Natural killer cell (primary cell): Measurements from ENCODE around the gene GBF1. TPM values are rescaled to one million over a fixed set of nuclear protein-coding genes. Genes with fewer than 3 reads are reported as not detected.
A peak's percentile ranks its signal among the peaks of the same experiment; 100 is the strongest.

Experiments used
- ATAC-seq, 3 donors: fragments of 150-1000 bp in 2 of 3; fragments of 200-7000 bp in 1 of 3; cut with Tn5 transposase; 1 replicate in 1 of 3; 2 replicates in 2 of 3; pipeline ENCODE4 v1.10.0; 2021; ENCODE audit warnings: mild to moderate bottlenecking in 2 of 3, moderate library complexity in 2 of 3
- DNase-seq, 2 donors: peaks; one replicate each; pipeline versions ENCODE4 v3.0.0 to v3.0.0-alpha.2; 2013 to 2021; ENCODE audit warnings: mixed read lengths in 1 of 2
- H3K27ac ChIP-seq: one replicate; pipeline ENCODE4 v1.5.1; 2013; ENCODE audit warnings: mild to moderate bottlenecking, low read length
- H3K27me3 ChIP-seq: one replicate; pipeline ENCODE4 v1.6.1; 2013; ENCODE audit warnings: low read length; ENCODE audit not compliant: control insufficient read depth, insufficient read depth
- H3K36me3 ChIP-seq: one replicate; pipeline ENCODE4 v1.6.1; 2013; ENCODE audit warnings: low read length; ENCODE audit not compliant: control insufficient read depth, insufficient read depth
- H3K4me1 ChIP-seq: one replicate; pipeline ENCODE4 v1.6.1; 2013; ENCODE audit warnings: low read length; ENCODE audit not compliant: control insufficient read depth, insufficient read depth
- H3K4me3 ChIP-seq: one replicate; pipeline ENCODE4 v1.5.1; 2013; ENCODE audit warnings: low read length
- H3K9me3 ChIP-seq: one replicate; pipeline ENCODE4 v1.6.1; 2013; ENCODE audit warnings: low read length; ENCODE audit not compliant: control insufficient read depth, insufficient read depth
- H3K27ac Mint-ChIP-seq, 2 donors: one replicate each; pipeline ENCODE4 v1.8.0; 2022; ENCODE audit warnings: mild to moderate bottlenecking in 2 of 2, mixed read lengths in 2 of 2, moderate library complexity in 1 of 2
- H3K27me3 Mint-ChIP-seq, 2 donors: one replicate each; pipeline ENCODE4 v1.8.0; 2022; ENCODE audit warnings: low read depth in 2 of 2, mixed read lengths in 2 of 2
- H3K36me3 Mint-ChIP-seq: one replicate; pipeline ENCODE4 v1.8.0; 2022; ENCODE audit warnings: mixed read lengths
- H3K4me1 Mint-ChIP-seq, 2 donors: one replicate each; pipeline ENCODE4 v1.8.0; 2022; ENCODE audit warnings: mixed read lengths in 2 of 2
- H3K4me3 Mint-ChIP-seq: one replicate; pipeline ENCODE4 v1.8.0; 2022; ENCODE audit warnings: mild to moderate bottlenecking, moderate library complexity, mixed read lengths
- H3K9me3 Mint-ChIP-seq, 2 donors: one replicate each; pipeline ENCODE4 v1.8.0; 2022; ENCODE audit warnings: mixed read lengths in 2 of 2
- CTCF ChIP-seq: fragments of 200-600 bp; IDR thresholded peaks from one replicate; pipeline ENCODE4 v1.8.0; 2022; ENCODE audit warnings: antibody characterized with exemption
- WGBS: methylation state at CpG from one replicate; pipeline ENCODE4 v1.1.7; 2013; ENCODE audit warnings: missing lambda C conversion rate; ENCODE audit not compliant: insufficient coverage; 5-methylcytosine and 5-hydroxymethylcytosine counted together
- intact Hi-C: fragments of 100-400 bp; cut with micrococcal nuclease; formaldehyde crosslinking; loops from one replicate; pipeline ENCODE4 v1.14.2; 2022
- total RNA-seq, 4 donors: library from RNA; stranded (reverse); fragments of 120-200 nt in 1 of 4; gene quantifications; one replicate each; pipeline versions ENCODE4 v1.2.3 to v1.2.4, GENCODE V29; 2013 to 2022

Gene GBF1
- total RNA-seq, 3 donors from 2014 or later (not counting 1 experiment from before 2014, with no cell fraction given), result 48.2 to 52.5 (median 50.9) TPM

DNA sequence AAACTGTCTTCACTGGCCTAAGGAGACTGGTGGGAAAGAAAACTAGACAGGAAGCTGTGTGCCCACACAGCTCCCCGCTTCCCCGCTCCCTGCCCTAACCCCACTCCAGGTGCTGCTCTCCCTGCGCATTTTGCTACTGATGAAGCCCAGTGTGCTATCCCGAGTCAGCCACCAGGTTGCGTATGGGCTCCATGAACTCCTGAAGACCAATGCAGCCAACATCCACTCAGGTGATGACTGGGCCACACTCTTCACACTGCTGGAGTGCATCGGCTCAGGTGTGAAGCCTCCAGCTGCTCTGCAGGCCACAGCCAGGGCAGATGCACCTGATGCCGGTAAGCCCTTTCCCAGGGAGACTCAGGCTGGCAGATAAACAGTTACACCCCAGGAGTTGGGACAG lies 129.9 kb downstream of the GBF1 start:
- 96% methylated on average over 7 of the region's 7 CpGs for WGBS
- peaks cover 3% of the 10 kb centered on the region for H3K36me3 Mint-ChIP-seq
- no peaks in the 10 kb centered on the region for H3K27me3 Mint-ChIP-seq

GRCh38 chr10:102375867-102376266 lies 130.5 kb downstream of the GBF1 start:
- 98% methylated on average over 2 of the region's 2 CpGs for WGBS
- Histone ChIP-seq H3K4me3 (no peak overlapping the region), H3K27me3 (no peaks in the 10 kb centered on the region), H3K27ac (no peak overlapping the region), H3K9me3 (no peaks in the 10 kb centered on the region), H3K4me1 (no peaks in the 10 kb centered on the region), H3K36me3 (peaks cover 70% of the 10 kb centered on the region)
- Mint-ChIP-seq H3K9me3 (no peaks in the 10 kb centered on the region), H3K36me3 (no peaks in the 10 kb centered on the region), H3K27me3 (no peaks in the 10 kb centered on the region), H3K4me3 (no peak overlapping the region), H3K27ac (no peak overlapping the region), H3K4me1 (no peaks in the 10 kb centered on the region)
- intact Hi-C loops, result no loop called here
- DNase-seq (no peak), ATAC-seq (no peak)
- TF ChIP-seq CTCF, result no peak

More for the DNA sequence above, 129.9 kb downstream of the GBF1 start:
- H3K4me3 Mint-ChIP-seq, result no peak overlapping the region
- Histone ChIP-seq H3K9me3 (no peaks in the 10 kb centered on the region), H3K36me3 (peaks cover 70% of the 10 kb centered on the region), H3K27ac (no peak overlapping the region), H3K27me3 (no peaks in the 10 kb centered on the region), H3K4me3 (no peak overlapping the region), H3K4me1 (no peaks in the 10 kb centered on the region)
- no peaks in the 10 kb centered on the region for H3K9me3 Mint-ChIP-seq
- TF ChIP-seq CTCF, result no peak
- ATAC-seq (peak in 2 of 3 donors; percentile 38 to 45), DNase-seq (peak in 1 of 2 donors; percentile 49)
- H3K4me1 Mint-ChIP-seq, result no peaks in the 10 kb centered on the region
- intact Hi-C loops, result no loop called here
- H3K27ac Mint-ChIP-seq, result no peak overlapping the region

DNA sequence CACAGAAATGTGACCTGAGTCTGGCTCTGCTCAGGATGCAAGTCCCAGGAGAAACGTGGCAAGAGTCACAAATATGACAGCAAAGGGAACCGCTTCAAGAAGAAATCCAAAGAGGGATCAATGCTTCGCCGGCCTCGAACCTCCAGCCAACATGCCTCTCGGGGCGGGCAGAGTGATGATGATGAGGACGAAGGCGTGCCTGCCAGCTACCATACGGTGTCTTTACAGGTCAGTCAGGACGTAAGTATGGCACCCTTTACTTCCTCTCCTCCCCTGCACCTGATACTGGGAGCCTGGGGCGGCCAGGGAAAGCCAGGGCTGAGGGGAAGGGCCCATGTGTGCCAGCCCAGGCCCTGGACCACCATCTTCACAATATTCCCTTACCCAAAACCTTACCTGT lies 131.6 kb downstream of the GBF1 start:
- Mint-ChIP-seq H3K9me3 (no peaks in the 10 kb centered on the region), H3K27me3 (no peaks in the 10 kb centered on the region), H3K27ac (no peak overlapping the region), H3K4me1 (no peaks in the 10 kb centered on the region), H3K4me3 (no peak overlapping the region), H3K36me3 (no peaks in the 10 kb centered on the region)
- Histone ChIP-seq H3K27ac (no peak overlapping the region), H3K4me1 (no peaks in the 10 kb centered on the region), H3K4me3 (no peak overlapping the region), H3K27me3 (no peaks in the 10 kb centered on the region), H3K9me3 (no peaks in the 10 kb centered on the region), H3K36me3 (peaks cover 69% of the 10 kb centered on the region)
- DNase-seq (no peak), ATAC-seq (no peak)
- no peak for TF ChIP-seq CTCF
- WGBS, result 97% methylated on average over 11 of the region's 12 CpGs
- intact Hi-C loops, result no loop called here

DNA sequence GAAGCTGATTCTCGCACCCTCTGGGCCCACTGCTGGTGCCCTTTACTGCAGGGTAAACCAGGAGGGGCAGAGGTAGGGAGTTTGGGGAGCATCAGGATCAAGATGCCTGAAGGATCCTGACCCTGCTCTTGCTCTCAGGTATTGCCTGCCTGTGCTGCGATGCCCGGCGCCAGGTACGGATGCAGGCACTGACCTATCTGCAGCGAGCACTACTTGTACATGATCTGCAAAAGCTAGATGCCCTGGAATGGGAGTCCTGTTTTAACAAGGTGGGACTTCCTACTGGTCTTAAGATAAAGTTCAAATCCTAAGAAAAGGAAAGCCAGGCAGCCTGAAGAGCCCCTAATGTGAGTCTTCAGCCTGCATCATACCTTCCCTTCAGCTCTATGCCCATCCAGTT lies 134.1 kb downstream of the GBF1 start:
- H3K27me3 ChIP-seq, result no peaks in the 10 kb centered on the region
- Mint-ChIP-seq H3K4me3 (no peak overlapping the region), H3K36me3 (no peaks in the 10 kb centered on the region), H3K4me1 (no peaks in the 10 kb centered on the region), H3K9me3 (no peaks in the 10 kb centered on the region), H3K27me3 (no peaks in the 10 kb centered on the region), H3K27ac (no peak overlapping the region)
- intact Hi-C loops, result no loop called here
- H3K27ac ChIP-seq, result no peak overlapping the region
- no peak for ATAC-seq
- no peak overlapping the region for H3K4me3 ChIP-seq
- H3K36me3 ChIP-seq, result peaks cover 60% of the 10 kb centered on the region
- no peak for TF ChIP-seq CTCF
- no peaks in the 10 kb centered on the region for H3K4me1 ChIP-seq
- WGBS, result 98% methylated on average over 6 of the region's 6 CpGs
- no peak for DNase-seq
- no peaks in the 10 kb centered on the region for H3K9me3 ChIP-seq
